IMR-90 (cell line): ENCODE measurements around the gene RALA. TPM values are rescaled to one million over a fixed set of nuclear protein-coding genes. Genes with fewer than 3 reads are reported as not detected.

Experiments
- ATAC-seq: fragments of 200-7000 bp; cut with Tn5 transposase; 2 replicates; pipeline ENCODE4 v1.9.1; 2020; ENCODE audit warnings: low read depth, mild to moderate bottlenecking, moderate library complexity
- BruUV-seq: library from RNA; stranded (reverse); fragments of 400-500 nt; replicated peaks from 2 replicates; lab custom pipeline; 2021; lab: Mats Ljungman, UMichigan
- CTCF ChIA-PET: fragments of 300-600 bp; formaldehyde crosslinking; extraction: SDS; loops from one replicate; lab custom pipeline; 2021; ENCODE audit warnings: antibody characterized with exemption; lab: Yijun Ruan, JAX
- POLR2A ChIA-PET: fragments of 300-600 bp; sonication (Branson Sonifier 250); formaldehyde crosslinking; loops from one replicate; lab custom pipeline; 2022; ENCODE audit warnings: antibody characterized with exemption; ENCODE audit not compliant: unreplicated experiment; lab: Charles Lee
- DNase-seq: peaks from one replicate; pipeline ENCODE4 v3.0.0; 2013
- H2AFZ ChIP-seq: replicated peaks from 2 replicates; pipeline ENCODE3; 2013; ENCODE audit warnings: low read length, mild to moderate bottlenecking; ENCODE audit not compliant: poor library complexity
- H2AK5ac ChIP-seq: 2 replicates; pipeline ENCODE4 v1.6.1; 2013; ENCODE audit warnings: low read depth, low read length, inconsistent platforms
- H2AK9ac ChIP-seq: replicated peaks from 2 replicates; pipeline ENCODE3; 2013; ENCODE audit warnings: mild to moderate bottlenecking, low read depth, low read length, moderate library complexity; ENCODE audit not compliant: poor library complexity
- H2BK120ac ChIP-seq: 2 replicates; pipeline ENCODE4 v1.6.1; 2013; ENCODE audit warnings: low read depth, low read length, inconsistent platforms
- H2BK15ac ChIP-seq: 3 replicates; pipeline ENCODE4 v1.6.1; 2013; ENCODE audit warnings: low read depth, low read length, inconsistent platforms
- H2BK20ac ChIP-seq: 2 replicates; pipeline ENCODE4 v1.6.1; 2013; ENCODE audit warnings: low read depth, mild to moderate bottlenecking, inconsistent platforms, low read length, moderate library complexity
- H2BK5ac ChIP-seq: 2 replicates; pipeline ENCODE4 v1.6.1; 2013; ENCODE audit warnings: mild to moderate bottlenecking, low read depth, low read length, inconsistent platforms; ENCODE audit not compliant: poor library complexity, severe bottlenecking
- H3K14ac ChIP-seq: replicated peaks from 2 replicates; pipeline ENCODE4 v1.6.1; 2013; ENCODE audit warnings: low read depth, low read length, inconsistent platforms
- H3K18ac ChIP-seq: 2 replicates; pipeline ENCODE4 v1.6.1; 2013; ENCODE audit warnings: low read depth, low read length, control low read depth
- H3K23ac ChIP-seq: 2 replicates; pipeline ENCODE4 v1.6.1; 2013; ENCODE audit warnings: low read depth, low read length, inconsistent platforms
- H3K27ac ChIP-seq: 2 replicates; pipeline ENCODE4 v1.5.1; 2013; ENCODE audit warnings: mild to moderate bottlenecking, control low read depth, low read length; ENCODE audit not compliant: insufficient read depth
- H3K27me3 ChIP-seq: 2 replicates; pipeline ENCODE4 v1.6.1; 2013; ENCODE audit warnings: low read length; ENCODE audit not compliant: control insufficient read depth, insufficient read depth
- H3K36me3 ChIP-seq: 2 replicates; pipeline ENCODE4 v1.6.1; 2013; ENCODE audit warnings: low read length, mixed read lengths; ENCODE audit not compliant: control insufficient read depth, insufficient read depth
- H3K4ac ChIP-seq: 2 replicates; pipeline ENCODE4 v1.6.1; 2013; ENCODE audit warnings: low read depth, low read length, inconsistent platforms
- H3K4me1 ChIP-seq: 2 replicates; pipeline ENCODE4 v1.6.1; 2013; ENCODE audit warnings: low read length, mixed read lengths; ENCODE audit not compliant: control insufficient read depth, insufficient read depth
- H3K4me2 ChIP-seq: 2 replicates; pipeline ENCODE4 v1.6.1; 2013; ENCODE audit warnings: low read depth, mild to moderate bottlenecking, control low read depth, low read length, moderate library complexity
- H3K4me3 ChIP-seq: 2 replicates; pipeline ENCODE4 v1.5.1; 2013; ENCODE audit warnings: low read depth, mild to moderate bottlenecking, control low read depth, low read length, moderate library complexity; ENCODE audit not compliant: insufficient read depth
- H3K56ac ChIP-seq: 2 replicates; pipeline ENCODE4 v1.6.1; 2013; ENCODE audit warnings: low read length, inconsistent platforms; ENCODE audit not compliant: insufficient read depth; ENCODE audit errors: extremely low read depth
- H3K79me1 ChIP-seq, 2 experiments: 2 replicates each; pipeline ENCODE4 v1.6.1; 2013; ENCODE audit warnings: low read length in 2 of 2, inconsistent platforms in 1 of 2, low read depth in 1 of 2
- H3K9ac ChIP-seq: 2 replicates; pipeline ENCODE4 v1.6.1; 2013; ENCODE audit warnings: low read depth, low read length, control low read depth
- H3K9me1 ChIP-seq: 2 replicates; pipeline ENCODE4 v1.6.1; 2013; ENCODE audit warnings: low read length, inconsistent platforms; ENCODE audit not compliant: insufficient read depth
- H3K9me3 ChIP-seq: 2 replicates; pipeline ENCODE4 v1.6.1; 2013; ENCODE audit warnings: low read length; ENCODE audit not compliant: control insufficient read depth, insufficient read depth
- H4K20me1 ChIP-seq: 2 replicates; pipeline ENCODE4 v1.6.1; 2013; ENCODE audit warnings: low read length, inconsistent platforms; ENCODE audit not compliant: insufficient read depth
- H4K5ac ChIP-seq: 2 replicates; pipeline ENCODE4 v1.6.1; 2013; ENCODE audit warnings: mild to moderate bottlenecking, low read depth, low read length, control low read depth
- H4K8ac ChIP-seq, 2 experiments: 2 replicates each; pipeline ENCODE4 v1.6.1; 2013; ENCODE audit warnings: low read depth in 2 of 2, low read length in 2 of 2, control low read depth in 1 of 2, inconsistent platforms in 1 of 2
- H4K91ac ChIP-seq: 2 replicates; pipeline ENCODE4 v1.6.1; 2013; ENCODE audit warnings: low read depth, low read length, inconsistent platforms; ENCODE audit not compliant: insufficient read depth
- BHLHE40 ChIP-seq: fragments of 150-350 bp; IDR thresholded peaks from 2 replicates; pipeline ENCODE4 v1.6.1; 2016; ENCODE audit warnings: mild to moderate bottlenecking, low read depth, low read length
- WGBS, 2 experiments: methylation state at CpG; one replicate each; pipeline versions ENCODE4 v1.1.5 to v1.1.7; 2013; ENCODE audit warnings: missing lambda C conversion rate in 2 of 2; ENCODE audit not compliant: insufficient read length in 1 of 2; ENCODE audit errors: extremely low coverage in 2 of 2; 5-methylcytosine and 5-hydroxymethylcytosine counted together
- dilution Hi-C: fragments of 300-500 bp; cut with HindIII; formaldehyde crosslinking; loops from one replicate; pipeline ENCODE4 v1.14.3; 2018; ENCODE audit warnings: low sequenced_read_pairs; ENCODE audit not compliant: unreplicated experiment
- in situ Hi-C: fragments of 300-500 bp; cut with MboI; formaldehyde crosslinking; loops from 3 replicates; pipeline ENCODE4 v1.14.3; 2019; ENCODE audit warnings: low sequenced_read_pairs, inconsistent platforms, mixed read lengths
- intact Hi-C: fragments of 100-400 bp; cut with micrococcal nuclease; formaldehyde crosslinking; loops from 2 replicates; pipeline ENCODE4 v1.10.0; 2022
- polyA plus RNA-seq, 3 experiments: library from polyadenylated mRNA; depleted of rRNA; stranded (reverse); fragments of >200 nt; gene quantifications; 2 replicates each; pipeline ENCODE4 v1.2.3, GENCODE V29; 2012; ENCODE audit warnings: low replicate concordance in 1 of 3
- total RNA-seq: library from RNA; depleted of rRNA; stranded (reverse); fragments of >200 nt; gene quantifications from 2 replicates; pipeline ENCODE4 v1.2.3, GENCODE V29; 2012

The RALA gene
- total and polyA plus RNA-seq, 2 of the 4 experiments (the other 2 are of a cell fraction), result 7.7 to 20.5 TPM

GRCh38 chr7:39588416-39588815, 35.0 kb upstream of the RALA start:
- H4K20me1 ChIP-seq, result no peaks in the 10 kb centered on the region
- DNase-seq, result peak; percentile 40
- H3K9me1 ChIP-seq, result peaks cover 5% of the 10 kb centered on the region
- no peak overlapping the region for H4K5ac ChIP-seq
- H3K18ac ChIP-seq, result no peak overlapping the region; the same call in 1 of the 2 replicates
- no peak overlapping the region for H2AFZ ChIP-seq
- peak overlapping the region in 1 of 2 experiments; percentile 2; a peak in 1 of 4 replicates for H4K8ac ChIP-seq
- H3K4me3 ChIP-seq, result no peak overlapping the region
- ChIA-PET CTCF (interaction anchor here (0.6 to 2.1 kb wide), 4 partner anchors 8 to 308 kb away, joined by 3 to 7 read pairs (median 5); no protein-coding TSS in a partner anchor), POLR2A (no interaction called here)
- H2AK5ac ChIP-seq, result peak overlapping the region; percentile 64; the same call in 1 of the 2 replicates
- no peak overlapping the region for H3K23ac ChIP-seq
- peak overlapping the region; percentile 3; the same call in 1 of the 2 replicates for H3K4ac ChIP-seq
- no peak overlapping the region for H2BK5ac ChIP-seq
- peak overlapping the region; percentile 8; the same call in 1 of the 2 replicates for H2BK20ac ChIP-seq
- H2AK9ac ChIP-seq, result no peak overlapping the region
- no peaks in the 10 kb centered on the region for H3K9me3 ChIP-seq
- peaks cover 9% of the 10 kb centered on the region for H3K4me1 ChIP-seq
- 0 out of 2 replicates have a peak overlapping the region, but pooled peaks have one; percentile 45 for H2BK120ac ChIP-seq
- WGBS, 2 experiments, result no CpG with 5 or more reads among the region's 5 CpGs
- H2BK15ac ChIP-seq, result no peak overlapping the region
- no peak overlapping the region for H3K56ac ChIP-seq
- H3K27ac ChIP-seq, result no peak overlapping the region; the same call in 1 of the 2 replicates
- peak overlapping the region; percentile 42 for H4K91ac ChIP-seq
- intact Hi-C loops (no loop called here), dilution Hi-C loops (no loop called here), in situ Hi-C loops (loop anchor here (10.0 kb wide), 1 partner anchor 466 kb away; no protein-coding TSS in a partner anchor)
- 0 out of 2 replicates have a peak overlapping the region, but pooled peaks have one; percentile 31 for H3K14ac ChIP-seq
- H3K36me3 ChIP-seq, result no peaks in the 10 kb centered on the region
- H3K79me1 ChIP-seq, result no peaks in the 10 kb centered on the region
- H3K4me2 ChIP-seq, result no peak overlapping the region; the same call in 1 of the 2 replicates
- H3K9ac ChIP-seq, result no peak overlapping the region
- H3K27me3 ChIP-seq, result no peaks in the 10 kb centered on the region
- ATAC-seq, result no peak
- no peak for TF ChIP-seq BHLHE40
- no TSS peak for BruUV-seq
